H1 (cell line): Measurements from ENCODE around the gene ZNRF3. TPM values are rescaled to one million over a fixed set of nuclear protein-coding genes. Genes with fewer than 3 reads are reported as not detected.

Experiments used
- BCL11A ChIP-seq, 2 experiments: IDR thresholded peaks; one replicate each; pipeline ENCODE4 v1.6.1; 2011; ENCODE audit warnings: low read depth in 2 of 2, low read length in 2 of 2, mild to moderate bottlenecking in 2 of 2
- EP300 ChIP-seq, 2 experiments: IDR thresholded peaks; 1 replicate in 1 of 2; 2 replicates in 1 of 2; pipeline ENCODE4 v1.6.1; 2011 to 2012; ENCODE audit warnings: low read depth in 2 of 2, low read length in 2 of 2, mild to moderate bottlenecking in 2 of 2, borderline replicate concordance in 1 of 2, inconsistent platforms in 1 of 2, moderate library complexity in 1 of 2
- HDAC2 ChIP-seq, 2 experiments: fragments of 300-600 bp in 1 of 2; sonication (generic) in 1 of 2; IDR thresholded peaks; 2 replicates each; pipeline ENCODE4 v1.6.1; 2011 to 2012; ENCODE audit warnings: low read depth in 2 of 2, low read length in 2 of 2, mild to moderate bottlenecking in 2 of 2, moderate library complexity in 2 of 2, borderline replicate concordance in 1 of 2, inconsistent platforms in 1 of 2
- KDM1A ChIP-seq: fragments of 200-600, 300-600 bp; sonication (generic); IDR thresholded peaks from 2 replicates; pipeline ENCODE4 v1.7.1; 2016; ENCODE audit warnings: mild to moderate bottlenecking, low read length, borderline replicate concordance
- KDM4A ChIP-seq: IDR thresholded peaks from one replicate; pipeline ENCODE4 v1.7.1; 2012; ENCODE audit warnings: low read depth, mild to moderate bottlenecking, moderate library complexity, low read length, inconsistent platforms; ENCODE audit not compliant: severe bottlenecking
- KDM5A ChIP-seq: fragments of 200-600 bp; IDR thresholded peaks from 2 replicates; pipeline ENCODE4 v1.7.1; 2012; ENCODE audit warnings: mild to moderate bottlenecking, low read length, inconsistent platforms, mixed read lengths
- NRF1 ChIP-seq: IDR thresholded peaks from 2 replicates; pipeline ENCODE4 v1.6.1; 2011; ENCODE audit warnings: mild to moderate bottlenecking, low read depth, low read length, improper control_type of control experiment
- polyA plus RNA-seq, 7 experiments: library from polyadenylated mRNA; depleted of rRNA in 3 of 7; stranded (reverse) in 5 of 7; unstranded in 2 of 7; fragments of >200 nt in 5 of 7; fragments of 200-250 nt in 2 of 7; gene quantifications; 1 replicate in 5 of 7; 2 replicates in 1 of 7; 4 replicates in 1 of 7; pipeline versions ENCODE4 v1.2.1 to v1.2.3, GENCODE V29; 2011 to 2013; ENCODE audit warnings: missing spikeins in 2 of 7, mixed read lengths in 2 of 7
- total RNA-seq: library from RNA; stranded (reverse); fragmentation: NEBNext Ultra II Directional; extraction: Animal tissue kit (Norgen Biotek cat#: 25700); gene quantifications from 2 replicates; pipeline ENCODE4 v1.2.1, GENCODE V29; 2021

The ZNRF3 gene
- total and polyA plus RNA-seq, 2 of the 8 experiments (the other 6 are each of a cell fraction or from before 2014, with no cell fraction given), result 14.1 to 21.7 TPM

DNA sequence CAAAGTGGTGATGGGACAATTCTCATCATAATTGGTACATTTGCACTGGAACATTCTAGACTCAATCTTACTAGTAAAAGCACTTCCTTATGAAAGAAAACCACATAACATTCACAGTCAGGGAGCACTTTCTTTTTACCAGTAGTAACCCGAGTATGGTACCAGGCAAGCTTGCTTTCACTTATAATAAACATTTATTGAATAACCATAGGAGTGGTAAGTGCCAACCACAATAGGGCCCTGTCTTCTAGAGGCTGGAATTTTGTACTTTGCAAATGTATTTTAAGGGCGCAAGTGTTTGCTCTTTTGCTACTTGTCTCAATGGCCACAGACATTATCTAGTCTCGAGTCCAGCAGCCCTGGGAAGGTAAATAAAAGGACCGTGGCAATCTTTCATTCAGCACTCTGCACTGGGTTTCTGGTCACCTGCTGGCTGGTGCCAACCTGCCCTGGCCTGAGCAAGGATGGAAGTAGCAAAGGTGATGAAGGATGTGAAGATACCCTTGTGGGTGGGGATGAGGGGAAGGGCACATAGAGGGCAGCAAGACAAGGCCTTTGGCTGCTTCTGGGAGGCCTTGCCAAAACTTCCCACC, 154.1 kb downstream of the ZNRF3 start (continued):
- TF ChIP-seq EP300 (IDR thresholded peaks at IDR 0.05; ENCODE audit: borderline replicate concordance in 1 of 2, low read depth in 2 of 2, low read length in 2 of 2) (no peak), KDM1A (no peak), KDM5A (no peak), NRF1 (no peak), HDAC2 (IDR thresholded peaks at IDR 0.05; ENCODE audit: borderline replicate concordance in 1 of 2, low read depth in 2 of 2, low read length in 2 of 2) (no peak), BCL11A (IDR thresholded peaks at IDR 0.05; ENCODE audit: low read depth in 2 of 2, low read length in 2 of 2) (no peak), KDM4A (no peak)
